GM21360 (cell line): ENCODE results near the gene CRIP2.
A peak's percentile ranks its signal among the peaks of the same experiment; 100 is the strongest.

Experiments
- ATAC-seq: cut with Tn5 transposase; IDR thresholded peaks from one replicate; pipeline ENCODE4 v1.9.1; 2021; ENCODE audit warnings: mild to moderate bottlenecking, moderate library complexity; ENCODE audit not compliant: unreplicated experiment

Gene CRIP2

GRCh38 chr14:105526776-105527380, 52.3 kb downstream of the CRIP2 start:
- no peak for ATAC-seq

GRCh38 chr14:105527381-105527825, 52.8 kb downstream of the CRIP2 start:
- no peak for ATAC-seq

- ATAC-seq: peak; percentile 50
Measured at GRCh38 chr14:105527826-105528585, 53.4 kb downstream of the CRIP2 start.

- no peak for ATAC-seq
Measured at GRCh38 chr14:105528586-105529318, 54.1 kb downstream of the CRIP2 start.

- no peak for ATAC-seq
Measured at GRCh38 chr14:105529319-105529568, 54.6 kb downstream of the CRIP2 start.
